Raji (cell line): ENCODE results near the gene BIRC5.

Experiments used
- POLR2A ChIP-seq: IDR thresholded peaks from 2 replicates; pipeline ENCODE4 v1.6.1; 2011; ENCODE audit warnings: low read depth, low read length, control low read depth; ENCODE audit not compliant: insufficient read depth

Gene BIRC5

DNA sequence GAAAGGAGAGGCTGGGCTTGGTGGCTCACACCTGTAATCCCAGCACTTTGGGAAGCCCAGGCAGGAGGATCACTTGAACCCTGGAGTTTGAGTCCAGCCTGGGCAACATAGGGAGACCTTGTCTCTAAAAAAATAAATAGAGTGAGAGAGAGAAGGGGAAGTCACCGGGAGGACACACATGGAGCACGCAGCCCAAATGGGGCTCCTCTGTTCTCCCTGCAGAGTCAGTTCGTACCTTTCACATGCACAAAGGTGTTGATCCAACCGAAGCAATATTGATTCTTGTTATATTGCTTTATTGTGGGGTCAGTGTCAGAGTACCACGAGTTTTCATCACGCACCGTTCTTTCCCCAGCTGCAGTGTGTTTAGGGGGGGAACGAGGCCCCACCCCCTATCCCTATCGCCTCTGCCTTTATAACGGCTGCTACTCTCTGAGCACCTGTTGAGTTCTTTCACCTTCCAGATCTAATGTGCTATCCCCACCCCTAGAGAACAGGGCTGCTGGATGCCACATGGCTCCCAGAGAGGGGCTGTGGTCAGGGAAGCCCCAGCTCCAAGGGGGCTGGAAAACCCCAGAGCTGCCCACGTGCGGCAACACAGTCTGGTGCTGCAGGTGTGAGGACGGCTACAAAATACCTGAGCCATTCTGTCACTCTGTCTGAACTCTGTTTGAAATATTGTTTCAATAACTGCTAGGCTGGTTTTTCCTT is 16.4 kb downstream of the BIRC5 start:
- TF ChIP-seq POLR2A = no peak

DNA sequence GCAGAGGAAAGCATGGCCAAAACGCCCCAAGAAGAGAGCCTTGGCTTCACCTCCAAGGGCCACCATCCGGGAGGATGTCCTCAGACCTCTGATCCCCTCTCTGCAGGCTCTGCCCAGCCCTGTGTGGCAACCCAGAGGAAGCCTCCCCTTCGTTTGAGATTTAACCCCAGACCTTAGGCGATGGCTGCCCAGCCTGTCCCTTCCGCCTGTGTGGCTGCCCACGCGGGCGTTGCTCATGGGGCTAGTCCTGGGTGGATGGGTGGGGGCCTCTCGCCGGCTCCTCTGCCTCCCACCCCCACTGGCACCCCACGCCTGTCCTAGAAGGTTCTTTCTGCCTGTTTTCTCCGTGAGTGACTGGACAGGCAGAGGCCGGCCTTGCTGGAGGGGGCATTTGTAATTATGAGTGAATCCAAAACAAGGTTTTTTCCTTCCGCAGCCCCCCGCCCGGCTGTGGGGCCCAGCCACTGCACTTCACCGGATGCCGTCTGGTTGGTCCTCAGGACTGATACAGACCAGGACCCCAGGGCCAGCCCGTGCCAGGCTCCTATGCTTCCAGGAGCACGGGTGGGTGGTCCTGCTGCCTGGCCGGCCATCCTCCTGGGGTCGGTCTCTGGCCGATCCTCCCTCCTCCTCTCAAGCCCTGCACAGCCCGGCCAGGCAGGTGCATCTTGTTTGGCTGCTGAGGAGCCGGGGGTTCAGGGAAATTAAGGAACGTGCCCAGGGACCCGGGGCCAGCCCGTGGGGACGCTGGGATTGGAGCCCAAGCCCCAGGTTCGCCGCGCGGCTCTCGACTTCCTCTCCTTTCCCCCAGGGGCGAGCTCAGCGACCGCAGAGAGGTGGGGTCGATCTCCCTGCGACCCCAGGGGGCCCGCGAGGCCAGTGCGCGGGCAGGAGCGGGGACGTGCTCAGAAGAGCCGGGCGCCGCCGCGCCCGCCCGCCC is 17.2 kb downstream of the BIRC5 start, which contains the start of gene TMEM235:
Gene TMEM235, plus strand, starts transcription at position 636 of the 940 bp plus-strand sequence. CDS start 393 bp downstream, outside the sequence.
- no peak for TF ChIP-seq POLR2A

DNA sequence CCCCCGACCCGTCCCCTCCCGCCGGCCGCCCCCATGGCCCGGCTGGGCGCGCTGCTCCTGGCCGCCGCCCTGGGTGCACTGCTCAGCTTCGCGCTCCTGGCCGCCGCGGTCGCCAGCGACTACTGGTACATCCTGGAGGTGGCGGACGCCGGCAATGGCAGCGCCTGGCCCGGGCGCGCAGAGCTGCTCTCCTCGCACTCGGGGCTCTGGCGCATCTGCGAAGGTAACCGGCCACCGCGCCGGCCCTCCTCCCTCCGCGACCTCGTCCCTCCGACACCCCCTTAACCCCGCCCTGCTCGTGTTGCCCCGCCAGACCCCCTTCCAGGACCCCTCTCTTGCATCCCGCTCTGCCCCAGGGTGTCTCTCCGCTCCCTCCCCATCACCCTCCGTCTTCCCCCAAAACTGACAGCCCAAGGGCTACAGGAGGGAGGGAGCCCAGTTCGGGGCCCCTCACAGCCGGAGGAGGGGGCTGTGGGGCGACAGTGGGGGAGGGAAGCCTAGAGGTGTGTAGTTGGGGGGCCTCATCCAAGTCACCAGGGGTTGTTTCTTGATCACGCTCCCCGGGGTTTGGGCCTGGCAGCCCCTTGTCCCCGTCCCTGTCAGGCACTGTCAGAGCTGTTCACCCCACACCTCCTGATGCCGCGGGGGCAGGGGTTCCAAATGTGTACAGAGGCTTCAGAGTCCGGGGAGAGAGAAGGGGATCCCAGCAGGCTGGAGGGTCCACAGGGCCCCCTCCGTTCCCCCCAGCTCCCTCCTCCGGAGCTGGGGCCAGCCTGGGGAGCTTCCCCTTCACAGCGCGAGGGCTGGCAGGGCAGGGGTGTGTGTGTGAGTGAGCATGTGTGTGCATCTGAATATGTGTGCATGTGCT is 18.2 kb downstream of the BIRC5 start:
- no peak for TF ChIP-seq POLR2A

DNA sequence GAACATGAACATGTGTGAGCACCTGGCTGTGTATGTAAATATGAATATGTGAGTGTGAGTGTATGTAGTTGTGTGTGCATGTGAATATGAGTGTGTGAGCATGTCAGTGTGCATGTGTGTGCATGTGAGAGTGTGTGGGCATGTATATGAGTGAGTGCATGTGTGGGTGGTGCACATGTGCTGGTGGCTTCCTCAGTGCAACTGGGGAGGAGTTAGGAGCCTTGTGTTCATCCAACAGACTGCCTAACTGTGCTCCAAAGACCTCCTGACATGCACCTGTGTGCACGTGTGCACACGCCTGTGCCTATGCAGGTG is 18.8 kb downstream of the BIRC5 start:
- no peak for TF ChIP-seq POLR2A

- no peak for TF ChIP-seq POLR2A
Observed at GRCh38 chr17:78233678-78234077, 19.6 kb downstream of the BIRC5 start.

GRCh38 chr17:78234261-78234865 is 20.3 kb downstream of the BIRC5 start:
- no peak for TF ChIP-seq POLR2A

DNA sequence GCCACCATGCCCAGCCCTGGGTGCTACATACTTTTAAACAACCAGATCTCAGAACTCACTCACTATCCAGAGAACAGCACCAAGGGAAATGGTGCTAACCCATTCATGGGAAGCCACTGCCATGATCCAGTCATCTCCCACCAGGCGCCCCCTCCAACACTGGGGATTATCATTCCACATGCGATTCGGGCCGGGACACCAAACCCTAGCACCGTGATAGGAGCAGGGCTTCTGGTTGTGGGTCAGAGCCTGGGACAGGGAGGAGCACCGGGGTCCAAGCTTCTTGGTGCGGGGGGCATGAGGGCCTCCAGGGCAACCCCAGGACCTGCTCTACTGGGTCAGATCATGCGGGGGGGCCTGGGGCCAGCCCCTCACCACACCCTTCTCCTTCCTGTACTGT is 21.8 kb downstream of the BIRC5 start:
- TF ChIP-seq POLR2A = no peak

- TF ChIP-seq POLR2A = no peak
Observed at GRCh38 chr17:78236362-78237127, 22.5 kb downstream of the BIRC5 start.

GRCh38 chr17:78237401-78238012 is 23.5 kb downstream of the BIRC5 start:
- no peak for TF ChIP-seq POLR2A

DNA sequence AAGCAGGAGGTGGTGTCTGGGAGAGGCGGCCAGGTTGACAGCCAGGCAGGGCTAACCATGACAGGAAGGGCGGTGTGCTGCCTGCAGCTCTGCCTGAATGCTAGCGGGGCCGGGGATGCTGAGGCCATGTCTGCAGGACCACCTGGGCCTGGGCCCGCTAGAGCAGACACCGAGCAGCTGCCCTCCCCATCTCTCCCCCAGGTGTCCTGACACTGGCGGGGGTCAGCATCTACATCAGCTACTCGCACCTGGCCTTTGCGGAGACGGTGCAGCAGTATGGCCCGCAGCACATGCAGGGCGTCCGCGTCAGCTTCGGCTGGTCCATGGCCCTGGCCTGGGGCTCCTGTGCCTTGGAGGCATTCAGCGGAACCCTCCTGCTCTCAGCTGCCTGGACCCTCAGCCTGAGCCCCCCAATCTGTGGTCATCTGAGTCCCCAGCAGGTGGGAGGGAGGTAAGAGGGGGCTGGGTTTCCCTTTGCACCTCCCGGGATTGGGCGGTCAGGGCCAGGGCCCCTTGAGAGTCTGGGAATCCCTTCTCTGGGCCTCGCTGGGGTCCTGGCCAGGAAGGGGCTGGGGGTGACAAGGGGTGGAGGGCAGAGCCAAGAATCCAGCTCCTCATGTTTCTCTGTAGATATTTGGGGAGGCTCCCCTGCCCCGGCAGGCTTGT is 24.9 kb downstream of the BIRC5 start:
- no peak for TF ChIP-seq POLR2A

- peak; percentile 53 for TF ChIP-seq POLR2A
Observed at GRCh38 chr17:78239489-78239931, 25.5 kb downstream of the BIRC5 start.

GRCh38 chr17:78240012-78240655 is 26.1 kb downstream of the BIRC5 start:
- no peak for TF ChIP-seq POLR2A

DNA sequence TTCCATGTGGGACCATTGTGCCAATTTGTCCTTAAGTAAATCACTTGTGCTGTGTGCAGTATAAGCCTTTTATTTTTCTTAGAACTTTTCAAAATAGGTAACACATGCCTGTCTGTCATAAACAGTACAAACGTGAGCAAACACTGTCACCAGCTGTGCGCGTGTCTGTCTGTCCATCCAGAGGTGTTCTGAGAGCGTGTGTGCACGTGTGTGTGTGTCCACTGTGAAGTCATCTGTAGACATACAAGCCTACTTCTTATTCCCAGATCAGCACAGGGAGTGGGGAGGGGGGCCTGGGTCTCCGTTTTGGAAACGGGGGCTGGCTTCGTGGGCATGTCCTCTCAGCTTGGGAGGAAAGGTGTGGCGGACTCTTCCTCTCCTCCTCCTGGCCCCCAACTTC is 26.8 kb downstream of the BIRC5 start:
- no peak for TF ChIP-seq POLR2A
